Fibroblast of pulmonary artery (primary cell): ENCODE results near the gene OLR1.

Source experiments
- DNase-seq: peaks from one replicate; pipeline ENCODE4 v3.0.0-alpha.2; 2010; ENCODE audit warnings: low read depth
- H3K4me3 ChIP-seq: replicated peaks from 2 replicates; pipeline ENCODE4 v1.5.1; 2011; ENCODE audit warnings: low read depth, mild to moderate bottlenecking, control low read depth, low read length, moderate library complexity
- CTCF ChIP-seq: IDR thresholded peaks from 2 replicates; pipeline ENCODE4 v1.5.1; 2011; ENCODE audit warnings: mild to moderate bottlenecking, control low read depth, low read length, inconsistent platforms; ENCODE audit errors: missing control alignments

The OLR1 gene

DNA sequence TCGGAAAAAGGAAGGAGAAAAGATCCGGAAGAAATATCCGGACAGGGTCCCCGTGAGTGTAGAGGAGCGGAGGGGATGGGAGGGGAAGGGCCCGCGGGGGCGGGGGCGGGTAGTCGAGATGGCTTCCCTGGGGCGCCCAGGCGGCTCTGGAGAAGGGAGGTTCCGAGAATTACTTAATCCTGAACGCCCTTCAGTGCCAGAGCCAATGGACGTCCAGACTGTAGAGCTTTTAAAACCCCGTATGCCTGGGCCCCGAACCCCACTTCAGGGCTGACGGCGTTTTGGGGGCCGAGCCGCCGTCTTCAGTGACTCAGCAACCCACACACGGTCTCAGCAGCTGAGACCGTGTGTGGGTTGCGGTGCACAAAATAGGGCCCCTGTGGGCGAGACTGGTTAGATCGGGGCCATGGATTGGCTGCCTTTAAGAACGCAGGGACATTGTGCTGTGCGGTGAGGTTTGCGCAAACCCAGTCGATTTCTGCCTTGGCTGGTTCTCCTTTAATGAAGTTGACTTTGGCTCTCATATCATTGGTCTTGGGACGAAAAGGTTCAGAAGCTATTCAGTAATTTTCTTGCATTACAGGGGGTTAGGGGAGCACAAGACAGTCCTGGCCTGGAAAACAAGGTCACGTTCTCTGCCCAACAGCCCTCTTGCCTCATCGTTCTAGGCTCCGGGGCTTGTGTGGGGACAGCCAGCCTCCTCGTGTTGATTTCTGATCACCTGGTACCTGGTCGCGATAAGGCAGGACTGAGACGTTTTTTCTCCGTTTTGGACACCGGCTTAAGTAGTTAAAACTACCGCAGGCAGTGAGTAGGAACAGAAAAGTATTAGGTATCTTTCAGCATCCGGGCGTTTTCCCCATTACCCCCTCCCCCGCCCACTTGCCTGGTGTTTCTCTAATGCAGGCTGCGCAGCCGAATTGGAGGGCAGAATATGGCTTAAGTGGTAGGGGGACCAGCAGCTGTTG is 41.5 kb upstream of the OLR1 start:
- no peak for TF ChIP-seq CTCF
- peak overlapping the region; percentile 99 for H3K4me3 ChIP-seq
- peak; percentile 94 for DNase-seq

GRCh38 chr12:10212739-10213131 is 40.8 kb upstream of the OLR1 start, which contains the start of gene GABARAPL1:
TSS of gene GABARAPL1 (plus strand) at chr12:10212877. CDS start at chr12:10213130, 253 bp downstream.
- peak; percentile 90 for DNase-seq
- TF ChIP-seq CTCF, result no peak

DNA sequence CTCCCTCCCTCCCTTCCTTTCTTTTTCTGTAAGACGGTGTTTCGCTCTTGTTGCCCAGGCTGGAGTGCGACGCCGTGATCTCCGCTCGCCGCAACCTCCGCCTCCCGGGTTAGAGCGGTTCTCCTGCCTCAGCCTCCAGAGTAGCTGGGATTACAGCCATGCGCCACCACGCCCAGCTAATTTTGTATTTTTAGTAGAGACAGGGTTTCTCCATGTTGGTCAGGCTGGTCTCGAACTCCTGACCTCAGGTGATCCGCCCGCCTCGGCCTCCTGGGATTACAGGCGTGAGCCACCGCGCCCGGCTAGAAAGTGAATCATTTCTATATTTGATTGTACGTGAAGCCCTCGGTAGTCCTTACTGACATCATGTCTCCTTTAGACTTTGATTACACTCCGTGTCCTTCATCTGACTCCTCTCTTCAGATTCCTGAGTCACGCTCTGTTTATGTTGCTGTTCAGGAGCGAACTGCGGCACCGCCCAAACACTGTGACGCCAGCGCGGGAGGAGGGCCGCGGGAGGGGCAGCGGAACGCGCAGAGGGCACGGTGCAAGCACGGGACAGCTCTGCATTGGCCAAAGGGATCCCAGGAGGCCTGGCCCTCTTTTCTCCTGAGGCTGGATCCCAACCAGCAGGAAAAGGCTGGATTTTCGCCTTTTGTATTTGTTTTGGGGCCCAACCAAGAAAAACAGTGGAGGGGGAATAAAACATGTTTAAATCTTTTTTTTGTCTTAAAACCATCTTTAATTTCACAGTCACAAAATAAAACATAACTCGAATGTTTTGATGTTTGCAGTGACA is 40.2 kb upstream of the OLR1 start:
- no peak for TF ChIP-seq CTCF

More at GRCh38 chr12:10212739-10213131, 40.8 kb upstream of the OLR1 start, which contains the start of gene GABARAPL1:
- H3K4me3 ChIP-seq, result peak within 1 kb of the TSS; percentile 99

DNA sequence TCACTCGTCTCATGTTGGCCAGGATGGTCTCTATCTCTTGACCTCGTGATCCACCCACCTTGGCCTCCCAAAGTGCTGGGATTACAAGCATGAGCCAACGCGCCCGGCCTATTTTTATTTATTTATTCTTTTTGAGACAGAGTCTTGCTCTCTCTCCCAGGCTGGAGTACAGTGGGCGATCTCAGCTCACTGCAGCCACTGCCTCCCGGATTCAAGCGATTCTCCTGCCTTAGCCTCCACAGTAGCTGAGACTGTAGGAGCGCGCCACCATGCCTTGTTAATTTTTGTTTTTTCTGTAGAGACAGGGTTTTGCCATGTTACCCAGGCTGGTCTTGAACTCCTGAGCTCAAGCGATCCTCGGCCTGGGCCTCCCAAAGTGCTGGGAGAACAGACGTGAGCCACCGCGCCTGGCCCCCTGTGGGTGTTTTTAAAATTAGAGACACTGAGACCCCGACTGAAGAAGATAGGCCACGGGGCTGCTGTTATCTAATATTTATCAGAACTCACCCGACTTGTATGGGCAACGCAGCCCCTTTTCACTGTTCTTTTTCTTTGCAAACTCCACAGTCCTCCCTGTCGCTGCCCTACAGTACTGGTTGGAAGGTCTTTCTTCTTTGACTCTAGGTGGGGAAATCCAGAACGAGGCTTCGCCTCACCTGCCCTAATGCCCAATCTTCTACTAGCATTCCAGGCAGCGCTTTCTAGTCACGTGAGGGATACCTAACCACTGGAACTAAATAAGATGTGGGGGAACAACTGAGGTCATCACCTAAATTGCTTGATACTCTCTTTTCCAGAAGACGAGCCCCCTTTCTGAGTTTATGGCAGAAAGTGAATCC is 39.4 kb upstream of the OLR1 start:
- TF ChIP-seq CTCF, result no peak
- H3K4me3 ChIP-seq, result no peak overlapping the region
- no peak for DNase-seq

More for the DNA sequence above, 40.2 kb upstream of the OLR1 start:
- peak; percentile 99 for DNase-seq
- H3K4me3 ChIP-seq, result peak overlapping the region; percentile 99

DNA sequence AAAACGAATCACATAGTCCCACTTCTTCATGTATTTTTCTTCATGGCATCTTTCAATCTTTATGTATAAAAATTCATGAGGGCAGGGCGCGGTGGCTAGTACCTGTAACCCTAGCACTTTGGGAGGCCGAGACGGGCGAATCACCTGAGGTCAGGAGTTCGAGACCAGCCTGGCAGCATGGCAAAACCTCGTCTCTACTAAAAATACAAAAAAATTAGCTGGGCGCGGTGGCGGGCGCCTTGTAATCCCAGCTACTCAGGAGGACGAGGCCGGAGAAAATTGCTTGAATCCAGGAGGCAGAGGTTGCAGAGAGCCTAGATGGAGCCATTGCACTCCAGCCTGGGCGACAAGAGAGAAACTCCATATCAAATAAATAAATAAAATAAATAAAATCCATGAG is 38.3 kb upstream of the OLR1 start:
- TF ChIP-seq CTCF, result no peak

GRCh38 chr12:10207136-10207535 is 35.2 kb upstream of the OLR1 start:
- no peak for DNase-seq
- no peak overlapping the region for H3K4me3 ChIP-seq
- TF ChIP-seq CTCF, result no peak

More for the DNA sequence above, 38.3 kb upstream of the OLR1 start:
- DNase-seq, result no peak
- H3K4me3 ChIP-seq, result no peak overlapping the region
